Measurements from ENCODE around the gene PHEX.

DNA sequence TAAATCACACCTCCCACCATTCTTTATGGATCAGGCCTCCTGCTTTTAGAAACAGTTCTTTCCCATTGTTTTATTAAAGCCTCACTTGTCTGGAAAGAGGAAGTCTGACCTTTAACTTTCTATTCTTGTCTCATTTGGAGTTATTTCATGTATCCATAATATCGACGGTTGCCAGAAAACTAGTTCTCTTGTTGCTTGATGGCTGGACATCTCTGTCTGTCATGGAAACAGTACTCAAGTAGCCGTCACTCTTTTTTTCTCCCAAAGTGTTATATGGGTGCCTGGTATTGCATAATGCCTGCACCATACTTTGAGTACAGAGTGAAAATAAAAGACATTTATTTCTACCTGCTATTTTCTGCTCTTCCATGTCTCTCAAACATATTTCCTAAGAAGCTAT, 61.4 kb downstream of the PHEX start:
- no peak for TF ChIP-seq POLR2A (IDR thresholded peaks at IDR 0.05)
- TF ChIP-seq, protein P1, sequence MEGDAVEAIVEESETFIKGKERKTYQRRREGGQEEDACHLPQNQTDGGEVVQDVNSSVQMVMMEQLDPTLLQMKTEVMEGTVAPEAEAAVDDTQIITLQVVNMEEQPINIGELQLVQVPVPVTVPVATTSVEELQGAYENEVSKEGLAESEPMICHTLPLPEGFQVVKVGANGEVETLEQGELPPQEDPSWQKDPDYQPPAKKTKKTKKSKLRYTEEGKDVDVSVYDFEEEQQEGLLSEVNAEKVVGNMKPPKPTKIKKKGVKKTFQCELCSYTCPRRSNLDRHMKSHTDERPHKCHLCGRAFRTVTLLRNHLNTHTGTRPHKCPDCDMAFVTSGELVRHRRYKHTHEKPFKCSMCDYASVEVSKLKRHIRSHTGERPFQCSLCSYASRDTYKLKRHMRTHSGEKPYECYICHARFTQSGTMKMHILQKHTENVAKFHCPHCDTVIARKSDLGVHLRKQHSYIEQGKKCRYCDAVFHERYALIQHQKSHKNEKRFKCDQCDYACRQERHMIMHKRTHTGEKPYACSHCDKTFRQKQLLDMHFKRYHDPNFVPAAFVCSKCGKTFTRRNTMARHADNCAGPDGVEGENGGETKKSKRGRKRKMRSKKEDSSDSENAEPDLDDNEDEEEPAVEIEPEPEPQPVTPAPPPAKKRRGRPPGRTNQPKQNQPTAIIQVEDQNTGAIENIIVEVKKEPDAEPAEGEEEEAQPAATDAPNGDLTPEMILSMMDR (IDR thresholded peaks at IDR 0.05), result no peak
